ENCODE data around the gene TIAL1. TPM values are rescaled to one million over a fixed set of nuclear protein-coding genes. Genes with fewer than 3 reads are reported as not detected.

TIAL1 gene
- total RNA-seq, 1 donor from 2014 or later: 176 TPM

- Mint-ChIP-seq H3K9me3 (no peaks in the 10 kb centered on the region), H3K4me3 (no peak overlapping the region), H3K4me1 (peaks cover under 1% of the 10 kb centered on the region), H3K27me3 (ENCODE audit: low read depth) (no peaks in the 10 kb centered on the region), H3K27ac (ENCODE audit: unreplicated experiment) (no peak overlapping the region), H3K36me3 (ENCODE audit: low read depth) (no peaks in the 10 kb centered on the region)
- TF ChIP-seq CTCF (conservative IDR thresholded peaks at IDR 0.05): no peak
- no peak for DNase-seq (ENCODE audit: low read depth, low spot score)
Measured at GRCh38 chr10:119523895-119524719, 72.7 kb downstream of the TIAL1 start.

Other genes starting within 250 kb of the TIAL1 start
- gene RGS10, start 54.2 kb downstream of the TIAL1 start, total RNA-seq: 9.5 and 10.6 TPM in 2 replicates
- gene BAG3, start 54.4 kb upstream of the TIAL1 start, total RNA-seq: 22.3 and 23.3 TPM in 2 replicates
- 95.4 and 99.9 TPM in 2 replicates for gene INPP5F, start 129.1 kb upstream of the TIAL1 start, total RNA-seq

All from neural crest cell (in vitro differentiated cells).